ENCODE results near the gene PLD6. TPM values are rescaled to one million over a fixed set of nuclear protein-coding genes. Genes with fewer than 3 reads are reported as not detected.
A peak's percentile ranks its signal among the peaks of the same experiment; 100 is the strongest.

PLD6 gene
- total RNA-seq, 8 experiments from 2014 or later, result 1.9 to 18.2 (median 4.8) TPM

- Histone ChIP-seq H3K4me3 (no peak overlapping the region), H3K27ac (no peak overlapping the region), H3K4me1 (replicated peaks in 1 of 2) (no peaks in the 10 kb centered on the region)
- in situ Hi-C loops (cut with MboI; ENCODE audit: low pct_unique_long_range_greater_than_20kb in 2 of 9, low sequenced_read_pairs in 9 of 9, unreplicated experiment in 9 of 9), result loop anchor here in 1 of 9 experiments (25.0 kb wide), 1 partner anchor 209 kb away; no protein-coding TSS in a partner anchor
- 73 to 100% (median 92%) methylated on average over 2 to 11 of the region's 22 CpGs; no CpG with 5 or more reads in 5 of the 10 experiments for WGBS, 10 experiments
- ATAC-seq (replicated peaks in 6 of 8), result no peak
Observed at GRCh38 chr17:17221329-17221728, 15.2 kb upstream of the PLD6 start.

- no peak overlapping the region for H3K27ac ChIP-seq
- no peaks in the 10 kb centered on the region for H3K4me1 ChIP-seq (replicated peaks in 1 of 2)
- WGBS, 10 experiments, result 89 to 100% (median 93%) methylated on average over 1 to 5 of the region's 8 CpGs; no CpG with 5 or more reads in 2 of the 10 experiments
- in situ Hi-C loops (cut with MboI; ENCODE audit: low pct_unique_long_range_greater_than_20kb in 2 of 9, low sequenced_read_pairs in 9 of 9, unreplicated experiment in 9 of 9), result loop anchor here in 1 of 9 experiments (25.0 kb wide), 1 partner anchor 208 kb away; no protein-coding TSS in a partner anchor
- no peak for ATAC-seq (replicated peaks in 6 of 8)
- H3K4me3 ChIP-seq, result no peak overlapping the region
Observed at GRCh38 chr17:17220529-17220928, 14.4 kb upstream of the PLD6 start.

GRCh38 chr17:17217995-17218394 is 11.9 kb upstream of the PLD6 start:
- no peaks in the 10 kb centered on the region for H3K4me1 ChIP-seq (replicated peaks in 1 of 2)
- 50 to 100% (median 86%) methylated on average over 2 to 3 of the region's 3 CpGs; no CpG with 5 or more reads in 4 of the 10 experiments for WGBS, 10 experiments
- no peak overlapping the region for H3K4me3 ChIP-seq
- in situ Hi-C loops (cut with MboI; ENCODE audit: low pct_unique_long_range_greater_than_20kb in 2 of 9, low sequenced_read_pairs in 9 of 9, unreplicated experiment in 9 of 9), result loop anchor here in 1 of 9 experiments (25.0 kb wide), 1 partner anchor 206 kb away; no protein-coding TSS in a partner anchor
- ATAC-seq (replicated peaks in 6 of 8), result peak in 1 of 8 experiments; percentile 52
- no peak overlapping the region for H3K27ac ChIP-seq

- in situ Hi-C loops (cut with MboI; ENCODE audit: low pct_unique_long_range_greater_than_20kb in 2 of 9, low sequenced_read_pairs in 9 of 9, unreplicated experiment in 9 of 9), result loop anchor here in 1 of 9 experiments (25.0 kb wide), 1 partner anchor 204 kb away; no protein-coding TSS in a partner anchor
- WGBS, 10 experiments, result 79 to 100% (median 89%) methylated on average over 1 to 8 of the region's 16 CpGs; no CpG with 5 or more reads in 4 of the 10 experiments
- Histone ChIP-seq H3K27ac (no peak overlapping the region), H3K4me3 (no peak overlapping the region), H3K4me1 (replicated peaks in 1 of 2) (no peaks in the 10 kb centered on the region)
- no peak for ATAC-seq (replicated peaks in 6 of 8)
Observed at GRCh38 chr17:17216776-17217175, 10.6 kb upstream of the PLD6 start.

GRCh38 chr17:17216236-17216635 is 10.1 kb upstream of the PLD6 start:
- Histone ChIP-seq H3K27ac (no peak overlapping the region), H3K4me1 (replicated peaks in 1 of 2) (no peaks in the 10 kb centered on the region), H3K4me3 (no peak overlapping the region)
- in situ Hi-C loops (cut with MboI; ENCODE audit: low pct_unique_long_range_greater_than_20kb in 2 of 9, low sequenced_read_pairs in 9 of 9, unreplicated experiment in 9 of 9), result loop anchor here in 1 of 9 experiments (25.0 kb wide), 1 partner anchor 204 kb away; no protein-coding TSS in a partner anchor
- peak in 2 of 8 experiments; percentile 15 to 22 for ATAC-seq (replicated peaks in 6 of 8)
- 100% methylated on average over 3 of the region's 17 CpGs; no CpG with 5 or more reads in 9 of the 10 experiments for WGBS, 10 experiments

GRCh38 chr17:17215575-17215974 is 9.4 kb upstream of the PLD6 start:
- Histone ChIP-seq H3K4me3 (no peak overlapping the region), H3K4me1 (replicated peaks in 1 of 2) (no peaks in the 10 kb centered on the region), H3K27ac (no peak overlapping the region)
- in situ Hi-C loops (cut with MboI; ENCODE audit: low pct_unique_long_range_greater_than_20kb in 2 of 9, low sequenced_read_pairs in 9 of 9, unreplicated experiment in 9 of 9), result loop anchor here in 1 of 9 experiments (25.0 kb wide), 1 partner anchor 203 kb away; no protein-coding TSS in a partner anchor
- ATAC-seq (replicated peaks in 6 of 8), result peak in 1 of 8 experiments; percentile 9
- WGBS, 10 experiments, result 72 to 100% (median 94%) methylated on average over 1 to 5 of the region's 8 CpGs; no CpG with 5 or more reads in 4 of the 10 experiments

GRCh38 chr17:17214646-17215436 is 8.7 kb upstream of the PLD6 start:
- Histone ChIP-seq H3K4me3 (no peak overlapping the region), H3K4me1 (replicated peaks in 1 of 2) (no peaks in the 10 kb centered on the region), H3K27ac (no peak overlapping the region)
- no peak for ATAC-seq (replicated peaks in 6 of 8)
- 87 to 100% (median 98%) methylated on average over 1 to 8 of the region's 27 CpGs; no CpG with 5 or more reads in 6 of the 10 experiments for WGBS, 10 experiments
- in situ Hi-C loops (cut with MboI; ENCODE audit: low pct_unique_long_range_greater_than_20kb in 2 of 9, low sequenced_read_pairs in 9 of 9, unreplicated experiment in 9 of 9), result loop anchor here in 1 of 9 experiments (25.0 kb wide), 1 partner anchor 203 kb away; no protein-coding TSS in a partner anchor

- 0 to 100% (median 92%) methylated on average over 1 to 8 of the region's 10 CpGs; no CpG with 5 or more reads in 1 of the 10 experiments for WGBS, 10 experiments
- in situ Hi-C loops (cut with MboI; ENCODE audit: low pct_unique_long_range_greater_than_20kb in 2 of 9, low sequenced_read_pairs in 9 of 9, unreplicated experiment in 9 of 9), result loop anchor here in 1 of 9 experiments (25.0 kb wide), 1 partner anchor 201 kb away; no protein-coding TSS in a partner anchor
- no peak for ATAC-seq (replicated peaks in 6 of 8)
- H3K4me3 ChIP-seq, result no peak overlapping the region
- no peaks in the 10 kb centered on the region for H3K4me1 ChIP-seq (replicated peaks in 1 of 2)
- H3K27ac ChIP-seq, result no peak overlapping the region
Observed at GRCh38 chr17:17213775-17214174, 7.6 kb upstream of the PLD6 start.

- Histone ChIP-seq H3K4me3 (no peak overlapping the region), H3K27ac (no peak overlapping the region), H3K4me1 (replicated peaks in 1 of 2) (peaks cover 5 to 7% of the 10 kb centered on the region in 2 donors)
- WGBS, 10 experiments, result 0 to 93% (median 69%) methylated on average over 1 to 8 of the region's 8 CpGs; no CpG with 5 or more reads in 4 of the 10 experiments
- ATAC-seq (replicated peaks in 6 of 8), result peak in 3 of 8 experiments; percentile 5 to 38 (median 15)
- in situ Hi-C loops (cut with MboI; ENCODE audit: low pct_unique_long_range_greater_than_20kb in 2 of 9, low sequenced_read_pairs in 9 of 9, unreplicated experiment in 9 of 9), result loop anchor here in 1 of 9 experiments (25.0 kb wide), 1 partner anchor 196 kb away; no protein-coding TSS in a partner anchor
Observed at GRCh38 chr17:17207998-17208397, 1.9 kb upstream of the PLD6 start.

- Histone ChIP-seq H3K4me1 (replicated peaks in 1 of 2) (peaks cover 5 to 7% of the 10 kb centered on the region in 2 donors), H3K4me3 (no peak overlapping the region), H3K27ac (no peak overlapping the region)
- in situ Hi-C loops (cut with MboI; ENCODE audit: low pct_unique_long_range_greater_than_20kb in 2 of 9, low sequenced_read_pairs in 9 of 9, unreplicated experiment in 9 of 9), result loop anchor here in 1 of 9 experiments (25.0 kb wide), 1 partner anchor 195 kb away; no protein-coding TSS in a partner anchor
- 0 to 100% (median 74%) methylated on average over 3 to 10 of the region's 16 CpGs; no CpG with 5 or more reads in 2 of the 10 experiments for WGBS, 10 experiments
- peak in 3 of 8 experiments; percentile 11 to 16 (median 14) for ATAC-seq (replicated peaks in 6 of 8)
Observed at GRCh38 chr17:17206913-17207335, 791 bp upstream of the PLD6 start.

GRCh38 chr17:17205368-17206123 is 587 bp downstream of the PLD6 start:
- 0 to 33% (median 20%) methylated on average over 1 to 5 of the region's 70 CpGs; no CpG with 5 or more reads in 6 of the 10 experiments for WGBS, 10 experiments
- H3K4me1 ChIP-seq (replicated peaks in 1 of 2), result peaks cover 5 to 9% of the 10 kb centered on the region in 2 donors
- in situ Hi-C loops (cut with MboI; ENCODE audit: low pct_unique_long_range_greater_than_20kb in 2 of 9, low sequenced_read_pairs in 9 of 9, unreplicated experiment in 9 of 9), result loop anchor here in 1 of 9 experiments (25.0 kb wide), 1 partner anchor 193 kb away; no protein-coding TSS in a partner anchor
- H3K27ac ChIP-seq, result peak overlapping the region in 1 of 2 donors; percentile 40
- peak overlapping the region in 4 of 5 donors; percentile 25 to 51 (median 34) for H3K4me3 ChIP-seq
- ATAC-seq (replicated peaks in 6 of 8), result peak; percentile 43 to 72 (median 58)

- 60 to 100% (median 76%) methylated on average over 1 to 5 of the region's 14 CpGs; no CpG with 5 or more reads in 6 of the 10 experiments for WGBS, 10 experiments
- Histone ChIP-seq H3K27ac (no peak overlapping the region), H3K4me1 (replicated peaks in 1 of 2) (peaks cover 5 to 9% of the 10 kb centered on the region in 2 donors), H3K4me3 (peak overlapping the region in 3 of 5 donors; percentile 31 to 51 (median 36))
- ATAC-seq (replicated peaks in 6 of 8), result no peak
- in situ Hi-C loops (cut with MboI; ENCODE audit: low pct_unique_long_range_greater_than_20kb in 2 of 9, low sequenced_read_pairs in 9 of 9, unreplicated experiment in 9 of 9), result loop anchor here in 1 of 9 experiments (25.0 kb wide), 1 partner anchor 192 kb away; no protein-coding TSS in a partner anchor
Observed at GRCh38 chr17:17204635-17205231, 1.4 kb downstream of the PLD6 start.

All from motor neuron (in vitro differentiated cells).